Fibroblast of gingiva (primary cell): ENCODE results near the gene NOL9.

Source experiments
- DNase-seq: peaks from one replicate; pipeline ENCODE4 v3.0.0-alpha.2; 2011; ENCODE audit warnings: low read depth

The NOL9 gene

GRCh38 chr1:6519935-6520671, 34.2 kb downstream of the NOL9 start:
- peak; percentile 80 for DNase-seq

GRCh38 chr1:6519491-6519934, 34.8 kb downstream of the NOL9 start:
- DNase-seq, result peak; percentile 67

- no peak for DNase-seq
These were observed 36.9 kb downstream of the NOL9 start for GRCh38 chr1:6517435-6517851.

- DNase-seq, result no peak
These were observed 38.5 kb downstream of the NOL9 start for GRCh38 chr1:6515771-6516170.

- DNase-seq, result no peak
These were observed 41.0 kb downstream of the NOL9 start for GRCh38 chr1:6513320-6513801.

- no peak for DNase-seq
These were observed 41.4 kb downstream of the NOL9 start for GRCh38 chr1:6512908-6513280.

- DNase-seq, result no peak
These were observed 41.9 kb downstream of the NOL9 start for GRCh38 chr1:6512245-6512907.

GRCh38 chr1:6511561-6512244, 42.6 kb downstream of the NOL9 start:
- DNase-seq, result no peak

GRCh38 chr1:6511056-6511455, 43.3 kb downstream of the NOL9 start:
- no peak for DNase-seq

GRCh38 chr1:6510493-6510892, 43.8 kb downstream of the NOL9 start:
- DNase-seq, result no peak

- no peak for DNase-seq
These were observed 44.4 kb downstream of the NOL9 start for GRCh38 chr1:6509919-6510291.

GRCh38 chr1:6509220-6509918, 44.9 kb downstream of the NOL9 start:
- no peak for DNase-seq

- DNase-seq, result no peak
These were observed 45.5 kb downstream of the NOL9 start for GRCh38 chr1:6508816-6509189.

- no peak for DNase-seq
These were observed 46.0 kb downstream of the NOL9 start for GRCh38 chr1:6508154-6508815.

- DNase-seq, result peak; percentile 27
These were observed 46.8 kb downstream of the NOL9 start for GRCh38 chr1:6507461-6507911.

- DNase-seq, result no peak
These were observed 47.3 kb downstream of the NOL9 start for GRCh38 chr1:6507037-6507428.

- no peak for DNase-seq
These were observed 47.9 kb downstream of the NOL9 start for GRCh38 chr1:6506210-6507036.

GRCh38 chr1:6505367-6506209, 48.7 kb downstream of the NOL9 start:
- no peak for DNase-seq

GRCh38 chr1:6504887-6505286, 49.4 kb downstream of the NOL9 start:
- no peak for DNase-seq
